Keratinocyte (primary cell): ENCODE measurements around the gene NHSL1. TPM values are rescaled to one million over a fixed set of nuclear protein-coding genes. Genes with fewer than 3 reads are reported as not detected.

Source experiments
- DNase-seq: peaks from one replicate; pipeline ENCODE4 v3.0.0-alpha.2; 2011; ENCODE audit warnings: low read depth, missing footprints, low spot score
- FAIRE-seq: peaks from 2 replicates; lab custom pipeline; 2011; peaks lifted over from hg19 to GRCh38; lab: Jason Lieb, UNC
- H2AFZ ChIP-seq: 2 replicates; pipeline ENCODE4 v1.6.0; 2012; ENCODE audit warnings: low read length, control low read depth, inconsistent platforms; ENCODE audit not compliant: control insufficient read depth
- H3K27ac ChIP-seq: 2 replicates; pipeline ENCODE4 v1.5.1; 2011; ENCODE audit warnings: low read length; ENCODE audit not compliant: control insufficient read depth, insufficient read depth
- H3K27me3 ChIP-seq: 3 replicates; pipeline ENCODE4 v1.6.0; 2011; ENCODE audit warnings: low read length; ENCODE audit not compliant: control insufficient read depth, insufficient read depth; ENCODE audit errors: extremely low read depth
- H3K36me3 ChIP-seq, 2 experiments: 2 replicates in 1 of 2; 3 replicates in 1 of 2; pipeline ENCODE4 v1.5.1; 2011; ENCODE audit warnings: low read length in 2 of 2, mild to moderate bottlenecking in 1 of 2; ENCODE audit not compliant: control insufficient read depth in 2 of 2, insufficient read depth in 2 of 2; ENCODE audit errors: extremely low read depth in 1 of 2
- H3K4me1 ChIP-seq: 3 replicates; pipeline ENCODE4 v1.5.1; 2011; ENCODE audit warnings: low read length; ENCODE audit not compliant: control insufficient read depth, insufficient read depth; ENCODE audit errors: extremely low read depth
- H3K4me2 ChIP-seq: 3 replicates; pipeline ENCODE4 v1.6.0; 2011; ENCODE audit warnings: low read depth, low read length; ENCODE audit not compliant: control insufficient read depth, insufficient read depth; ENCODE audit errors: extremely low read depth
- H3K4me3 ChIP-seq, 3 experiments: fragments of 200-600 bp in 1 of 3; sonication (generic) in 1 of 3; 2 replicates in 2 of 3; 3 replicates in 1 of 3; pipeline ENCODE4 v1.5.1; 2011 to 2016; ENCODE audit warnings: low read length in 3 of 3, mild to moderate bottlenecking in 3 of 3, control low read depth in 2 of 3, inconsistent platforms in 1 of 3, low read depth in 1 of 3, mixed read lengths in 1 of 3, mixed run types in 1 of 3, moderate library complexity in 1 of 3; ENCODE audit not compliant: control insufficient read depth in 2 of 3, insufficient read depth in 2 of 3; ENCODE audit errors: extremely low read depth in 1 of 3
- H3K79me2 ChIP-seq: 2 replicates; pipeline ENCODE4 v1.6.0; 2012; ENCODE audit warnings: low read length; ENCODE audit not compliant: control insufficient read depth, insufficient read depth
- H3K9ac ChIP-seq: 3 replicates; pipeline ENCODE4 v1.6.0; 2011; ENCODE audit warnings: low read length; ENCODE audit not compliant: control insufficient read depth, insufficient read depth; ENCODE audit errors: extremely low read depth
- H3K9me1 ChIP-seq: 3 replicates; pipeline ENCODE4 v1.6.0; 2011; ENCODE audit warnings: low read length; ENCODE audit not compliant: control insufficient read depth, insufficient read depth; ENCODE audit errors: extremely low read depth
- H3K9me3 ChIP-seq: 2 replicates; pipeline ENCODE4 v1.5.1; 2012; ENCODE audit warnings: low read depth, low read length; ENCODE audit not compliant: control insufficient read depth
- H4K20me1 ChIP-seq: 3 replicates; pipeline ENCODE4 v1.6.0; 2011; ENCODE audit warnings: low read length; ENCODE audit not compliant: control insufficient read depth, insufficient read depth; ENCODE audit errors: extremely low read depth
- EZH2 ChIP-seq: IDR thresholded peaks from one replicate; pipeline ENCODE4 v1.6.1; 2012; ENCODE audit warnings: inconsistent platforms, mild to moderate bottlenecking, low read length, moderate library complexity
- dilution Hi-C: fragments of 300-500 bp; cut with MboI; formaldehyde crosslinking; loops from one replicate; pipeline ENCODE4 v1.7.0; 2020; ENCODE audit warnings: low sequenced_read_pairs; ENCODE audit not compliant: extremely low pct_ligation_motif_present
- polyA plus RNA-seq, 5 experiments: library from polyadenylated mRNA; depleted of rRNA in 3 of 5; stranded (reverse) in 3 of 5; stranded (forward) in 1 of 5; unstranded in 1 of 5; fragments of >200 nt; gene quantifications; 1 replicate in 1 of 5; 2 replicates in 3 of 5; 3 replicates in 1 of 5; pipeline versions ENCODE4 v1.2.1 to v1.2.3, GENCODE V29; 2011 to 2012; ENCODE audit warnings: missing spikeins in 2 of 5, low read depth in 1 of 5, low replicate concordance in 1 of 5
- TF ChIP-seq, protein P1 (sequence below), 3 experiments: IDR thresholded peaks in 1 of 3; conservative IDR thresholded peaks in 1 of 3; optimal IDR thresholded peaks in 1 of 3; 2 replicates in 2 of 3; 3 replicates in 1 of 3; pipeline versions ENCODE3 to v1.5.1; 2011; ENCODE audit warnings: low read length in 3 of 3, mild to moderate bottlenecking in 3 of 3, moderate library complexity in 2 of 3, control low read depth in 1 of 3, inconsistent platforms in 1 of 3; ENCODE audit not compliant: insufficient read depth in 2 of 3; ENCODE audit errors: extremely low read depth in 1 of 3

NHSL1 gene
- polyA plus RNA-seq, 1 donor (not counting 4 experiments of a cell fraction or from before 2014, with no cell fraction given), result 11.8 TPM

DNA sequence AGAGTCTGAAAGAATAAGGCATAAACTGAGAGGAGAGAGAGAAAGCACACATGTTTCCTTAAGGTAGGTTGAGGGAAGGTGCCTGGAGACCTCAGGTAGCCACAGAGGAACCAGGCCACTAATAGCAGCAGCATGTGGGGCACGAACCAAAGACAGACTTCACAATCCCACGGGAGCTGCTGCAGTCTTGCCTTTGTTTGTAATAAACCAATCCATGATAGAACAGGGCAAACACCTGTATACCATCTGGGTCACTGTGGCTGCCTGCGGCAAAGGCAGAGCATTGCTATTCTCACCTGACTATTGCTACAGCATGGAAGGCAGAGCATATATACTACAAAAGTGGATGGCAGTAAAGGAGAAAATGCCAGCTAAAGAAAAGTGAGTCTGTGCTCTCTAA is 59.0 kb downstream of the NHSL1 start:
- Histone ChIP-seq H3K9me3 (no peaks in the 10 kb centered on the region), H3K4me1 (no peaks in the 10 kb centered on the region), H3K36me3 (peaks cover 2% of the 10 kb centered on the region in 2 experiments), H3K9ac (no peak overlapping the region), H3K27ac (no peak overlapping the region), H3K79me2 (no peaks in the 10 kb centered on the region), H2AFZ (no peak overlapping the region), H4K20me1 (no peaks in the 10 kb centered on the region), H3K4me3 (no peak overlapping the region), H3K27me3 (no peaks in the 10 kb centered on the region), H3K4me2 (no peak overlapping the region), H3K9me1 (no peaks in the 10 kb centered on the region)
- FAIRE-seq (no peak), DNase-seq (no peak)
- TF ChIP-seq, protein P1, sequence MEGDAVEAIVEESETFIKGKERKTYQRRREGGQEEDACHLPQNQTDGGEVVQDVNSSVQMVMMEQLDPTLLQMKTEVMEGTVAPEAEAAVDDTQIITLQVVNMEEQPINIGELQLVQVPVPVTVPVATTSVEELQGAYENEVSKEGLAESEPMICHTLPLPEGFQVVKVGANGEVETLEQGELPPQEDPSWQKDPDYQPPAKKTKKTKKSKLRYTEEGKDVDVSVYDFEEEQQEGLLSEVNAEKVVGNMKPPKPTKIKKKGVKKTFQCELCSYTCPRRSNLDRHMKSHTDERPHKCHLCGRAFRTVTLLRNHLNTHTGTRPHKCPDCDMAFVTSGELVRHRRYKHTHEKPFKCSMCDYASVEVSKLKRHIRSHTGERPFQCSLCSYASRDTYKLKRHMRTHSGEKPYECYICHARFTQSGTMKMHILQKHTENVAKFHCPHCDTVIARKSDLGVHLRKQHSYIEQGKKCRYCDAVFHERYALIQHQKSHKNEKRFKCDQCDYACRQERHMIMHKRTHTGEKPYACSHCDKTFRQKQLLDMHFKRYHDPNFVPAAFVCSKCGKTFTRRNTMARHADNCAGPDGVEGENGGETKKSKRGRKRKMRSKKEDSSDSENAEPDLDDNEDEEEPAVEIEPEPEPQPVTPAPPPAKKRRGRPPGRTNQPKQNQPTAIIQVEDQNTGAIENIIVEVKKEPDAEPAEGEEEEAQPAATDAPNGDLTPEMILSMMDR (optimal IDR thresholded peaks at IDR 0.05 in 1 of 3, IDR thresholded peaks at IDR 0.05 in 1 of 3, conservative IDR thresholded peaks at IDR 0.05 in 1 of 3; ENCODE audit: extremely low read depth in 1 of 3, insufficient read depth in 2 of 3, low read length in 3 of 3), result no peak
- no peak for TF ChIP-seq EZH2
- dilution Hi-C loops, result no loop called here

DNA sequence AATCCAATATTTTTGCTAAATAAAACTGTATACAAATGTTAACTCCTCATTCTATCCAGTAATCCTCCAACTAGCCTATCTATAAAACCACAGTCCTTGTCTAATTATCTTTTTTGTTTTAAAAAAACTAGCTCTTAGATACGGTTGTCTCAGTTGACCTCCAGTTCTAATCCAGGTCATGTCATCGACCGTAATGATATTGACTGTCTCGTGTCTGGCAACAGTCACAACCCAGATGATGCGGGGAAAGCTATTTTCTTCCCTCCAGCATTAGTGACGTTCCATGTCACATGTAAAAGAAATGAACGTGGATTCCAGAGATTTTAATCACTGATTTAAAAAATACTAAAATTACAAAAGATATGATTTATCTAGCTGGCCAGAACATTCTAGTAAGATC is 59.7 kb downstream of the NHSL1 start:
- H3K4me3 ChIP-seq, result no peak overlapping the region
- H2AFZ ChIP-seq, result no peak overlapping the region
- no peaks in the 10 kb centered on the region for H3K79me2 ChIP-seq
- no peaks in the 10 kb centered on the region for H3K9me3 ChIP-seq
- H3K27me3 ChIP-seq, result no peaks in the 10 kb centered on the region
- dilution Hi-C loops, result no loop called here
- H3K4me1 ChIP-seq, result no peaks in the 10 kb centered on the region
- no peaks in the 10 kb centered on the region for H4K20me1 ChIP-seq
- DNase-seq (no peak), FAIRE-seq (no peak)
- H3K36me3 ChIP-seq, result peaks cover 2% of the 10 kb centered on the region in 2 experiments
- no peak overlapping the region for H3K27ac ChIP-seq
- H3K9me1 ChIP-seq, result no peaks in the 10 kb centered on the region
- H3K9ac ChIP-seq, result no peak overlapping the region
- TF ChIP-seq, protein P1 (optimal IDR thresholded peaks at IDR 0.05 in 1 of 3, IDR thresholded peaks at IDR 0.05 in 1 of 3, conservative IDR thresholded peaks at IDR 0.05 in 1 of 3; ENCODE audit: extremely low read depth in 1 of 3, insufficient read depth in 2 of 3, low read length in 3 of 3), result no peak
- TF ChIP-seq EZH2, result no peak
- H3K4me2 ChIP-seq, result no peak overlapping the region
